ENCODE data around the gene ST6GALNAC4.
A peak's percentile ranks its signal among the peaks of the same experiment; 100 is the strongest.

The ST6GALNAC4 gene

GRCh38 chr9:127876764-127877562, 39.9 kb downstream of the ST6GALNAC4 start (continued):
- no peak for TF ChIP-seq ZNF585B (tag by site-specific recombination; IDR thresholded peaks at IDR 0.05)
- TF ChIP-seq ZNF157 (tag by site-specific recombination; IDR thresholded peaks at IDR 0.05), result no peak
- 0 out of 2 replicates have a peak, but pooled peaks have one; percentile 31 for TF ChIP-seq ZNF335 (tag by site-specific recombination; conservative IDR thresholded peaks at IDR 0.05)
- TF ChIP-seq ZNF501 (tag by site-specific recombination; IDR thresholded peaks at IDR 0.05), result no peak
- peak; percentile 22; the same call in 1 of the 2 replicates for TF ChIP-seq PATZ1 (tag by site-specific recombination; IDR thresholded peaks at IDR 0.05)
- no peak for TF ChIP-seq ZNF184 (tag by site-specific recombination; IDR thresholded peaks at IDR 0.05)
- no peak for TF ChIP-seq ZNF449 (tag by site-specific recombination; IDR thresholded peaks at IDR 0.05)
- no peak for TF ChIP-seq REST (tag by site-specific recombination; IDR thresholded peaks at IDR 0.05)
- no peak for TF ChIP-seq ZNF555 (tag by site-specific recombination; conservative IDR thresholded peaks at IDR 0.05)
- no peak for TF ChIP-seq TRIM28 (IDR thresholded peaks at IDR 0.05; ENCODE audit: borderline replicate concordance, low read length)
- TF ChIP-seq ZNF148 (tag by site-specific recombination; IDR thresholded peaks at IDR 0.05; ENCODE audit: borderline replicate concordance), result no peak
- TF ChIP-seq ZXDB (tag by site-specific recombination; IDR thresholded peaks at IDR 0.05), result no peak
- TF ChIP-seq PBX3 (CRISPR knock-in tag; IDR thresholded peaks at IDR 0.05), result no peak
- TF ChIP-seq ZNF266 (tag by site-specific recombination; IDR thresholded peaks at IDR 0.05; ENCODE audit: low read depth), result no peak
- TF ChIP-seq ZNF302 (tag by site-specific recombination; IDR thresholded peaks at IDR 0.05; ENCODE audit: low read depth), result no peak
- TF ChIP-seq ZNF510 (tag by site-specific recombination; IDR thresholded peaks at IDR 0.05; ENCODE audit: insufficient replicate concordance), result no peak
- no peak for TF ChIP-seq EGR2 (tag by site-specific recombination; IDR thresholded peaks at IDR 0.05; ENCODE audit: low read depth)
- no peak for TF ChIP-seq RBAK (tag by site-specific recombination; IDR thresholded peaks at IDR 0.05)
- no peak for TF ChIP-seq ZSCAN18 (tag by site-specific recombination; IDR thresholded peaks at IDR 0.05)
- TF ChIP-seq KLF10 (tag by site-specific recombination; IDR thresholded peaks at IDR 0.05), result no peak
- TF ChIP-seq ZNF366 (tag by site-specific recombination; conservative IDR thresholded peaks at IDR 0.05), result no peak
- no peak for TF ChIP-seq ZNF639 (tag by site-specific recombination; IDR thresholded peaks at IDR 0.05)
- TF ChIP-seq ZNF423 (tag by site-specific recombination; IDR thresholded peaks at IDR 0.05), result no peak
- no peak for TF ChIP-seq ZNF791 (tag by site-specific recombination; IDR thresholded peaks at IDR 0.05)
